Measurements from ENCODE around the gene GRIP2. TPM values are rescaled to one million over a fixed set of nuclear protein-coding genes. Genes with fewer than 3 reads are reported as not detected.

The GRIP2 gene
- total and polyA plus RNA-seq, 2 experiments from 2014 or later: 0.73 to 2.4 TPM

DNA sequence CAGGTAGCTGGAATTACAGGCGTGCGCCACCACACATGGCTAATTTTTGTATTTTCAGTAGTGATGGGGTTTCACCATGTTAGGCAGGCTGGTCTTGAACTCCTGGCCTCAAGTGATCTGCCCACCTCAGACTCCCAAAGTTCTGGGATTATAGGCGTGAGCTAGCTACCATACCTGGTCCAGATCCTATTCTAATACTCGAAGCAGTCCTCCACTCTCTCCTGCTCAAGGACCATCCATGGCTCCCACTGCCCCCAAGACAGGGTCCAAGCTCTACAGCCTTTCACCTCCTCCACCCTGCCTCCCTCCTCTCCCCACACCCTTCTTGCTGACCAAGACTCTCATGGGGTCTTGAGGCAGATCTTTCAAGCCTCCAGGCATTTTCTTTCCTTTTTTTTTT, 12.6 kb upstream of the GRIP2 start:
- DNase-seq (ENCODE audit: low spot score): no peak
- no peaks in the 10 kb centered on the region for H3K79me2 ChIP-seq
- no peaks in the 10 kb centered on the region for H3K4me1 ChIP-seq (ENCODE audit: insufficient read depth)
- H3K9me2 ChIP-seq (replicated peaks; ENCODE audit: insufficient read depth): no peaks in the 10 kb centered on the region
- H3K4me3 ChIP-seq: no peak overlapping the region
- H2AFZ ChIP-seq: no peak overlapping the region
- no peaks in the 10 kb centered on the region for H4K20me1 ChIP-seq (ENCODE audit: insufficient read depth, poor library complexity, severe bottlenecking)
- H3K4me2 ChIP-seq: no peak overlapping the region
- no peaks in the 10 kb centered on the region for H3K36me3 ChIP-seq (replicated peaks; ENCODE audit: insufficient read depth, low read depth)
- no peaks in the 10 kb centered on the region for H3K27me3 ChIP-seq
- H3K27ac ChIP-seq: no peak overlapping the region
- WGBS (ENCODE audit: low lambda C conversion rate, missing lambda C conversion rate): 94% methylated on average over 4 of the region's 4 CpGs
- TF ChIP-seq EZH2 (IDR thresholded peaks at IDR 0.05; ENCODE audit: borderline replicate concordance) (no peak), EZH2phosphoT487 (IDR thresholded peaks at IDR 0.05; ENCODE audit: low read depth, severe bottlenecking, unreplicated experiment) (no peak)
- TF ChIP-seq, protein P1, sequence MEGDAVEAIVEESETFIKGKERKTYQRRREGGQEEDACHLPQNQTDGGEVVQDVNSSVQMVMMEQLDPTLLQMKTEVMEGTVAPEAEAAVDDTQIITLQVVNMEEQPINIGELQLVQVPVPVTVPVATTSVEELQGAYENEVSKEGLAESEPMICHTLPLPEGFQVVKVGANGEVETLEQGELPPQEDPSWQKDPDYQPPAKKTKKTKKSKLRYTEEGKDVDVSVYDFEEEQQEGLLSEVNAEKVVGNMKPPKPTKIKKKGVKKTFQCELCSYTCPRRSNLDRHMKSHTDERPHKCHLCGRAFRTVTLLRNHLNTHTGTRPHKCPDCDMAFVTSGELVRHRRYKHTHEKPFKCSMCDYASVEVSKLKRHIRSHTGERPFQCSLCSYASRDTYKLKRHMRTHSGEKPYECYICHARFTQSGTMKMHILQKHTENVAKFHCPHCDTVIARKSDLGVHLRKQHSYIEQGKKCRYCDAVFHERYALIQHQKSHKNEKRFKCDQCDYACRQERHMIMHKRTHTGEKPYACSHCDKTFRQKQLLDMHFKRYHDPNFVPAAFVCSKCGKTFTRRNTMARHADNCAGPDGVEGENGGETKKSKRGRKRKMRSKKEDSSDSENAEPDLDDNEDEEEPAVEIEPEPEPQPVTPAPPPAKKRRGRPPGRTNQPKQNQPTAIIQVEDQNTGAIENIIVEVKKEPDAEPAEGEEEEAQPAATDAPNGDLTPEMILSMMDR (IDR thresholded peaks at IDR 0.05; ENCODE audit: poor library complexity): no peak
- no peaks in the 10 kb centered on the region for H3K9me3 ChIP-seq (ENCODE audit: low read depth)

DNA sequence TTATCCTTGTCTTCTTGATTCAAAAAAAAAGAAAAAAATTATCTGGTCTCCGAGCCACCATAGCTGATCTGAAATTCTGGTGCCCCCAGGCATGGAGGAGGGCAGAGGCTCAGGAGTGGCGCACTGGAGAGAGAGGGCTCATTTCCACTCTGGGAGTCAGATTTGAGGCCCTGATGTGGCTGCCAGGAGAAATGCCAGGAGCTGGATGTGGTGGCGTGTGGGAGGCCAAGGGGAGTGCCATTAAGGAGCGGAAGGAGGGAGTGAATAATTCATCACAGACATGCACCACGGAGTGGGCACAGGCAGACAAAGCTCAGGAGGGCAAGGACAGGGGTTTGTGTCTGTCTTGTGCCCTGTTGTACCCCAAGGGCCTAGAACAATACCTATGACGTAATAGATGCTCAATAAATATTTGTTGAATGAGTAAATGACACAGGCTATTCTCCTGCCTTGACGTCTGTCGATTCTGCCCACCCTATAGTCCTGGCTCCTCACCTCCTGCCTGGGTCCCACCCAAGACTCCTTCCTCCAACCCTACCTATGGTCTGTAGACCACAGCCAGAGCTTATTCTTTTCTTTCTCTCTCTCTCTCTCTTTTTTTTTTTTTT, 12.0 kb upstream of the GRIP2 start:
- no peak for DNase-seq (ENCODE audit: low spot score)
- Histone ChIP-seq H3K9me2 (replicated peaks; ENCODE audit: insufficient read depth) (no peaks in the 10 kb centered on the region), H2AFZ (no peak overlapping the region), H4K20me1 (ENCODE audit: insufficient read depth, poor library complexity, severe bottlenecking) (no peaks in the 10 kb centered on the region), H3K4me3 (no peak overlapping the region), H3K79me2 (no peaks in the 10 kb centered on the region), H3K4me1 (ENCODE audit: insufficient read depth) (no peaks in the 10 kb centered on the region), H3K9me3 (ENCODE audit: low read depth) (no peaks in the 10 kb centered on the region), H3K27ac (no peak overlapping the region), H3K27me3 (no peaks in the 10 kb centered on the region), H3K4me2 (no peak overlapping the region), H3K36me3 (replicated peaks; ENCODE audit: insufficient read depth, low read depth) (no peaks in the 10 kb centered on the region)
- 86% methylated on average over 8 of the region's 8 CpGs for WGBS (ENCODE audit: low lambda C conversion rate, missing lambda C conversion rate)
- TF ChIP-seq EZH2 (IDR thresholded peaks at IDR 0.05; ENCODE audit: borderline replicate concordance): no peak
- TF ChIP-seq, protein P1 (IDR thresholded peaks at IDR 0.05; ENCODE audit: poor library complexity): no peak
- no peak for TF ChIP-seq EZH2phosphoT487 (IDR thresholded peaks at IDR 0.05; ENCODE audit: low read depth, severe bottlenecking, unreplicated experiment)

DNA sequence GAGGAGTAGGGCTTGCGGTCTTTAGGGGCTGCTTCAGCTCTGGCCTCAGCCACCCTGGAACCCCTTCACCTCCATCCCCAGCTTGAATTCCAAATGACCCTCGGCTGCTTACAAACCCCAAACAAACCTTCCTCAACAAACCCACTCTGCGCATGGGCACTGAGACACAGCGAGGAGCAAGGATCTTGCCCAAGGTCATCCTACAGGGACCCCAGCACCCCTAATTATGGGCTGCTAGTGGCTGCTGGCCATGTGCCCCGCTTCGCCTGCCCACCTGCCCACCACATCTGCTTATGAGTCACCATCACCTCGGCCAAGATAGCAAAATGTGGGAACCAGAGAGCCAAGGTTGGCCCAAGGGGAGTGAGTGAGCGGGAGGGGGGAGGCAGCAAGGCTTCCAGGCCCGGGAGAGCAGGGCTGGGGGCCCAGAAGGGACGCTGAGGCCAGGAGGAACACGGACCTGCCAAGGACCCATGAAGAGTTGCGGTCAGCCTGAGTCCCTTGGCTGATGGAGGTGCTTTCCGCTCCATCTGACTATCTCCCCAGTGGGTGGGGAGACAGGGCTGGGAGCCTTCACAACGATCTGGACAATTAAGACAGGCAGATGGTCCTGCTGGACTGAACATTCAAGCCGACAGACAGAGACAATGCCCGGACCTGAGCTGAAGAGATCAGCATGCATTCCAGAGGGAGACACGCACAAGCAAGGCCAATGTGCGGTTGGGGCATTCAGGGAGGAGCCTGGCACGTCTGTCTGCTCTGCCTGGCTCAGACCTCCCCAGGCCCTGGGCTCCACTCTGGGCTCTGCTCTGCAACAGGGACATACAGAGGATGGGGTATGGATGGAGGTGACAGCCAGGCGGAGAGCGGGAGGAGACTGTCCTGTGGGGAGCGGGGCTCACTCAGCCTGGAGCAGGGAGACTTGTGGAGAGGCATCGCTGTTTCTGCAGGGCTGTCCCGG, 10.8 kb upstream of the GRIP2 start:
- no peak overlapping the region for H3K4me3 ChIP-seq
- no peak for DNase-seq (ENCODE audit: low spot score)
- H3K27ac ChIP-seq: no peak overlapping the region
- no peaks in the 10 kb centered on the region for H3K36me3 ChIP-seq (replicated peaks; ENCODE audit: insufficient read depth, low read depth)
- H3K27me3 ChIP-seq: no peaks in the 10 kb centered on the region
- no peaks in the 10 kb centered on the region for H3K9me3 ChIP-seq (ENCODE audit: low read depth)
- WGBS (ENCODE audit: low lambda C conversion rate, missing lambda C conversion rate): 73% methylated on average over 24 of the region's 24 CpGs
- no peaks in the 10 kb centered on the region for H3K4me1 ChIP-seq (ENCODE audit: insufficient read depth)
- no peaks in the 10 kb centered on the region for H4K20me1 ChIP-seq (ENCODE audit: insufficient read depth, poor library complexity, severe bottlenecking)
- H3K9me2 ChIP-seq (replicated peaks; ENCODE audit: insufficient read depth): no peaks in the 10 kb centered on the region
- no peak overlapping the region for H3K4me2 ChIP-seq
- H2AFZ ChIP-seq: no peak overlapping the region
- no peaks in the 10 kb centered on the region for H3K79me2 ChIP-seq
- TF ChIP-seq, protein P1 (IDR thresholded peaks at IDR 0.05; ENCODE audit: poor library complexity): no peak
- TF ChIP-seq EZH2 (IDR thresholded peaks at IDR 0.05; ENCODE audit: borderline replicate concordance): no peak
- no peak for TF ChIP-seq EZH2phosphoT487 (IDR thresholded peaks at IDR 0.05; ENCODE audit: low read depth, severe bottlenecking, unreplicated experiment)

Data from hepatocyte (in vitro differentiated cells).